Activated CD4-positive, alpha-beta T cell treated with anti-CD3 and anti-CD28 coated beads for 24 hours (primary cell): ENCODE data around the gene MIPOL1.
"Not testable (repeated sequence)": the region's sequence is repeated elsewhere in the genome, so short reads cannot be mapped to it uniquely, and the experiment has no call there.

Experiments
- DNase-seq, 2 donors: peaks; one replicate each; pipeline ENCODE4 v3.0.0-alpha.2; 2020; ENCODE audit warnings: low read depth in 2 of 2

The MIPOL1 gene

DNA sequence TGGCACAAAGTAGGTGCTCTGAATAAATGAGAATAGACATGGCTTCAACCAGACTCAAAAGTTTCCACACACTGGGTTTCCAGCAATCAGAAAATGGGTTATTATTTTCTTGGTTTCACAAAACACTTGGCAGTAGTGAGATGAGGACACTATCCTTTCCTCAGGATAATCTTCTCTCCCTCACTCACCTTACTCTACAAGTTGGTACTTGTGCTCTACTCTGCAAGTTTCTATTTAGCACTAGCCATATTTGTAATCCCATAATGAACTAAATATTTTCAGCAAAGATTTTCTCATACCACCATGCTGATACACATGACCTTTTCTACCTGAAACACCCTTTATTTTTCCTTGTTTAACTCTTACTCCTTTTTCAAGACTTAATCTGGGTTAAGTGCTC, 259.6 kb downstream of the MIPOL1 start:
- DNase-seq: no peak

DNA sequence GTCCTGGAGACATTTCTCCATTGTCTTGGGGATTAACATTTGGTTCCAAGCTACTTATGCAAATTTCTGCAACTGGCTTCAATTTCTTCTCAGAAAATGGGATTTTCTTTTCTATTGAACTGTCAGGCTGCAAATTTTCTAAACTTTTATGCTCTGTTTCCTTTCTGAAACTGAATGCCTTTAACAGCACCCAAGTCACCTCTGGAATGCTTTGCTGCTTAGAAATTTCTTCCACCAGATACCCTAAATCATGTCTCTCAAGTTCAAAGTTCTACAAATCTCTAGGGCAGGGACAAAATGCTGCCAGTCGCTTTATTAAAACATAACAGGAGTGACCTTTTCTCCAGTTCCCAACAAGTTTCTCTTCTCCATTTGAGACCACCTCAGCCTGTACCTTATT, 264.7 kb downstream of the MIPOL1 start:
- not testable (repeated sequence) for DNase-seq

GRCh38 chr14:37464192-37464858, 266.6 kb downstream of the MIPOL1 start:
- DNase-seq: no peak

DNA sequence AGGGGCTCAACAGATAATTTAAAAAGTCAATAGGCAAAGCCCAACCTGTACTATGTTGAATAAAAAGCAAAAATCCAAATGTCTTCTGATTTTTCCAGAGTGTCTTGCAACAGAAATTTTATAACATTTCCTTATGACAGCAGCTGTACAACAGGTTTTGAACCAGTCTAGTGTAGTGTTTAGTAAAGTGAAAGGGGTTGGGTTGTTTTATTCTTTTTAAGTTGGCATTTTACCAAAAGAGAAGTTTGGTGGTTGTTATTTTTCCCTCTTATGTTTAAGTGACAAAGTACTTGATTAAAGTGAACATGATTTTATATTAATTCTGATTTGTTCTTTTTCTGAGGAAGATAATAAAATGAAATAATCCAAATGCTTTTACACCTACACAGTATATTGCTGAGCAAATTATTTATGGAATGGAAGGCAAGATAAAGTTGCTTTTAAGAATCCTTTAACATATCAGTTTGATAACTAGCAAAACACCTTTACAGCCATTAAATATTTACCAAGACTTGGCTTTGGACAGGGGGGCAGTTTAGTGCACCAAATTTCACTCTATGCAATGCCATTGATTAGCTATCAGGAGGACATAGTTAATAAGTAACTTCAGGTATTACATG, 268.4 kb downstream of the MIPOL1 start:
- DNase-seq: no peak

GRCh38 chr14:37466623-37467088, 268.9 kb downstream of the MIPOL1 start:
- no peak for DNase-seq

DNA sequence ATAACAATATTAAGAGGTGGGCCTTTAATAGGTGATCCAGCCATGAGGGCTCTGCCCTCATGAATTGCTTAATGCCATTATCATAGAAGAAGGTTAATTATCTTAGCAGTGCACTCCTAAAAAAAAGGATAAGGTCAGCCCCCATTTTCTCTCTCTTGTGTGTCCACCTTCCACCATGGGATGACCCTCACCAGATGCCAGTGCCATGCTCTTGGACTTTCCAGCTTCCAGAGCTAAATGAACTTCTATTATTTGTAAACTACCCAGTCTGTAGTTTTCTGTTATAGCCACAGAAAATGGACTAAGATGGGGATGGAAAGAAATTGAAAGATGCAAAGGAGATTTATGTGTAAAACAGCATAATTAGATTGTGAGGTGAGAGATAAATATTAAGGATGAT, 271.9 kb downstream of the MIPOL1 start:
- DNase-seq: no peak

DNA sequence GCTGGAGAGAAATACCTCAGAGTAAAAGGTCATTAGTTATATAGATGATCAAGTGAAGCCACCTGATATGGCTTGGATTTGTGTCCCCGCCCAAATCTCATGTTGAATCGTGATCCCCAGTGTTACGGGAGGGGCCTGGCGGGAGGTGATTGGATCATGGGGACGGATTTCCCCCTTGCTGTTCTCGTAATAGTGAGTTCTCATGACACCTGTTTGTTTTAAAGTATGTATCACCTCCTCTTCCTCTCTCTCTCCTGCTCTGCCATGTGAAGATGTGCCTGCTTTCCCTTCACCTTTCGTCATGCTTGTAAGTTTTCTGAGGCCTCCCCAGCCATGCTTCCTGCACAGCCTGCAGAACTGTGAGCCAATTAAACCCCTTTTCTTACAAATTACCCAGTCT, 272.5 kb downstream of the MIPOL1 start:
- no peak for DNase-seq

GRCh38 chr14:37472906-37473305, 275.2 kb downstream of the MIPOL1 start:
- DNase-seq: no peak

DNA sequence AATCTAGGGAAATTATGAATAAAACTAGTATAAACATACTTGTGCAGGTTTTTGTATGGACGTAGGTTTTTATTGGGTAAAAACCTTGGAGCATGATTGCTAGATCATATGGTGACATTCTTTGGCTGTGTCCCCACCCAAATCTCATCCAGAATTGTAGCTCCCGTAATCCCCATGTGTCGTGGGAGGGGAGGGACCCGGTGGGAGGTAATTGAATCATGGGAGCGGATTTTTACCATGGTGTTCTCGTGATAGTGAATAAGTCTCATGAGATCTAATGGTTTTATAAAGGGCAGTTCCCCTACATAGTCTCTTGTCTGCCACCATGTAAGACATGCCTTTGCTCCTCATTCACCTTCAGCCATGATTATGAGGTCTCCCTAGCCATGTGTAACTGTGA, 276.5 kb downstream of the MIPOL1 start:
- no peak for DNase-seq

DNA sequence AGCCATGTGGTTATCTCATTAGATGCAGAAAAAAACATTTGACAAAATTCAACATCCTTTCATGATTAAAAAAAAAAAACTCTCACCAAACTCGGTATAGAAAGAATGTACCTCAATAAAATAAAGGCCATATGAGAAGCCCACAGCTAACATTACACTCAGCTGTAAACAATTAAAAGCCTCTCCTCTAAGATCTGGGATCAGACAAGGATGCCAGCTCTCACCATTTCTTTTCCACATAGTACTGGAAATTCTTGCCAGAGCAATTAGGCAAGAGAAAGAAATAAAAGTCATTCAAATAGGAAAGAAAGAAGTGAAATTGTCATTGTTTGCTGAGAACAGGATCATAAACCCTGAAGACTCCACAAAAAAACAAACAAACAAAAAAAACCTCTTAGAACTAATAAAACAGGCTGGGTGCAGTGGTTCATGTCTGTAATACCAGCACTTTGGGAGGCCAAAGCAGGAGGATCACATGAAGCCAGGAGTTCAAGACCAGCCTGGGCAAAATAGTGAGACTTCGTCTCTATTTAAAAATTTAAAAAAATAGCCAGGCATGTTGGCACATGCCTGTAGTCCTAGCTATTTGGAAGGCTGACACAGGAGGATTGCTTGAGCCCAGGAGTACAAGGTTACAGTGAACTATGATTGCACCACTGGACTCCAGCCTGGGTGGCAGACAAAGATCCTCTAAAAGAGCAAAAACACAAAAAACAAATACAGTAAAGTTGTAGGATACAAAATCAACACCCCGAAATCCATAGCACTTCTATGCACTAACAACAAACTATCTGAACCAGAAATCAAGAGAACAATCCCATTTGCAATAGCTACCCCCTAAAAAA, 282.9 kb downstream of the MIPOL1 start:
- DNase-seq: no peak

GRCh38 chr14:37482428-37482827, 284.7 kb downstream of the MIPOL1 start:
- no peak for DNase-seq

GRCh38 chr14:37483672-37484071, 285.9 kb downstream of the MIPOL1 start:
- DNase-seq: no peak

DNA sequence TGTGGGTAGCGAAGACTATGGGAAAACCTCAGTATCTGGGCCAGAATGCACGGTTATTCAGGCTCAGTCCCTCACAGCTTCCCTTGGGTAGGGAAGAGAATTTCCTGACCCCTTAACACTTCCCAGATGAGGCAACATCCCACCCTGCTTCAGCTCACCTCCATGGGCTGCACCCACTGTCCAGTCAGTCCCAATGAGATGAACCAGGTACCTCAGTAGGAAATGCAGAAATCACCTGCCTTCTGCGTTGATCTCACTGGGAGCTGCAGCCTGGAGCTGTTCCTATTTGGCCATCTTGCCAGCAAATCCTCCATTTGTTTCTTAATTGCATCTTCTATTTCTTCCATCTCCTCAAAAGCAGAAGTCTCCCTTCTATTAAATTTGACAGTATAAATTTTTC, 292.9 kb downstream of the MIPOL1 start:
- no peak for DNase-seq

DNA sequence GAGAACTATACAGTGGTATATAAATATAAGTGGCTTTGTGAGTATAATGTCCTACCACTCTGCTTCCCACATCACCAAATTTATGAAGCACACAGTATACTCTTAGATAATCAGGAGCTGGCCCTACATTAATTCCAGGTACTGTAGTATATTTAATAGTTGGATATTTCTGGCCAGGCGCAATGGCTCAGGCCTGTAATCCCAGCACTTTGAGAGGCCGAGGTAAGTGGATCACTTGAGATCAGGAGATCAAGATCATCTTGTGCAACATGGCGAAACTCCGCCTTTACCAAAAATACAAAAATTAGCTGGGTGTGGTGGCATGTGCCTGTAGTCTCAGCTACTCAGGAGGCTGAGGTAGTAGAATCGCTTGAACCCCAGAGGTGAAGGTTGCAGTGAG, 293.3 kb downstream of the MIPOL1 start:
- no peak for DNase-seq

DNA sequence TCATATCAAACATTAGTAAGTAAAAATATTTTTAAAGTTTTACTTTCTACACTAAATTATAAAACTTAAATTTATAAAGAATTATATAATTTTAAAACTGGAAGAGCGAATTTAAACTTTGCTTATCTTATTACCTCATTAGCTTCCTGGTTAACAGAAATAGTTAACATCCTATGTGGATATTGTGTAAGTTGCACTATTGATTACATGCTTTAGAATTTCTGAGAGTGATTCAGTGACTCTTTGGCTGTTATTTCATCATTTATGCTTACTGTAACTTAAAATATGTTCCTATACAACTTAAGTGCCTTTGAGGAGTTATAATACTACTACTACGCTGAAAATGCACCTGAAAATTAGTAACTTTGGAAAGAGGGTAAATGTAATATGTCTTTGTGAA, 295.9 kb downstream of the MIPOL1 start:
- no peak for DNase-seq

DNA sequence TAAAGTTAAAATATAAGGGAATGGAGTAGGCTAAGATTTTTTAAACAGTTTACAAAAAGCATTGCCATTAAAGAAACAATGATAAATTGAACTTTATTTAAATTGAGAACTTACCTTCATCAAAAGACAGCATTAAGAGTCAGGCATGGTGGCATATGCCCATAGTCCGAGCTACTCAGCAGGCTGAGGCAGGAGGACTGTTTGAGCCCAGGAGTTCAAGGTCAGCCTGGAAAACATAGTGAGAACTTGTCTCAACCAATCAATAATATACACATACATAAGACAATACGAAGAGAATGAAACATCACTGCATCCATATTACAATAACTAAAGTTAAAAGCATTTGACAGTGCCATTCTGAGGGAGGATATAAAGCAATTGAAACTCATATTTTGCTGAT, 299.7 kb downstream of the MIPOL1 start:
- DNase-seq: no peak

GRCh38 chr14:37501877-37502276, 304.1 kb downstream of the MIPOL1 start:
- DNase-seq: no peak

- DNase-seq: no peak
These were observed 310.8 kb downstream of the MIPOL1 start for GRCh38 chr14:37508503-37508902.

DNA sequence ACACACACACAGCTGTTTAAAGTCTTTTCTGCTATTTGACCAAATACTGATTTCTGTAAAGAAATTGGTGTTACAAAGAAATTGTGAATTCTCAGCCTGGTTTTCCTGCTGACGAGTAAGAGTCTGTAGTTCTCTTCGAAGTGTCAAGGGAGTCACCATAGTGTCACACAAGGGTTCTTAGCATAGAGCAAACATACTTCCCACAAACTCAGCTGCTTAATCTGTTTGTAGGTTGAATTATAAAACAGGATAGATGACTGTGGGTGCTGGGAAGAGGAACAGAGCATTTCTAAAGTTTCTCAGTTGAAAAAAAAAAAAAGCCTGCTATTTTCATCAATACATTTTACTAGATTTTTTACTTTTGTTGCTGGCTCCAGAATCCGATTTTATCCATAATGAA, 314.4 kb downstream of the MIPOL1 start:
- DNase-seq: no peak

DNA sequence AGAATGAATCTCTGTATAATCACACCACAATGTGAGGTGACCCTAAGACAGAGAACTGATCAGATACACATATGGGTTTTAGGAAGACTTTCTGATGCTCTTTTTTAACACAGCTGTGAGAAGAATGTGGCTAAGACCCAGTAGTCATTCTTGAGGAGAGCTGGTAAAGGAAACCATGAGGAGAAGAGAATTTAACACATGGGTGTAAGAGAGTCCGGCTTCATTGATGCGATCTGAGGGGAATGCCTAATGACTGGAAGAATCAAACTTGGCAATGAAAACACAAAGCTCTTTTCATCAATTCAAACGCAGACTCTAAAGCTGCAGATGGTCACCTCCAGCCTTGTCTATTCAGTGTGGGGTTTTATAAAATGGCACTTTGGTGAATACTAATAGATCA, 318.0 kb downstream of the MIPOL1 start:
- no peak for DNase-seq

GRCh38 chr14:37526994-37527393, 329.3 kb downstream of the MIPOL1 start:
- DNase-seq: no peak

DNA sequence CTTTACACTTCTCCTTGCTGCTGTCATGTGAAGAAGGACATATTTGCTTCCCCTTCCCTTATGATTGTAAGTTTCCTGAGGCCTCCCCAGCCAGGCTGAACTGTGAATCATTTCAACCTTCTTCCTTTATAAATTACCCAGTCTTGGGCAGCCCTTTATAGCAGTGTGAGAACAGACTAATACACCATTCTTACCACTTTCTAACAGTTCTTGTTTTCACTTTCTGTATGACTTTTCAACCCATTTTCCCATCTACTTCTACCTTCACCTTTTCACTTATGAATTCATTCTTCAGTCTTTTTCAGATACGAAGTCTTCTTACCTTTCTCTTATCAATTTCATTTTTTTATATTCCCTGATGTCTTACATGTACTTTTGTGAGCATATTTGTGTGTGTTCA, 342.3 kb downstream of the MIPOL1 start:
- no peak for DNase-seq

GRCh38 chr14:37544407-37544806, 346.7 kb downstream of the MIPOL1 start:
- DNase-seq: no peak
